Neural cell (in vitro differentiated cells): ENCODE data around the gene BHMT2. TPM values are rescaled to one million over a fixed set of nuclear protein-coding genes. Genes with fewer than 3 reads are reported as not detected.

Source experiments
- H2AFZ ChIP-seq: fragments of 200-600, 300-800 bp; sonication (generic), shearing (Covaris generic); 2 replicates; pipeline ENCODE4 v1.6.0; 2014; ENCODE audit warnings: low read depth, mild to moderate bottlenecking, antibody characterized with exemption, low read length, moderate library complexity
- H3F3A ChIP-seq: fragments of 200-600 bp; shearing (Covaris generic); 2 replicates; pipeline ENCODE4 v1.6.1; 2016; ENCODE audit warnings: mild to moderate bottlenecking, moderate library complexity, mixed read lengths, antibody characterized with exemption, low read length; ENCODE audit not compliant: insufficient read depth, poor library complexity, severe bottlenecking
- H3K27ac ChIP-seq: fragments of 200-600, 300-800 bp; sonication (generic), shearing (Covaris generic); 2 replicates; pipeline ENCODE4 v1.5.1; 2014; ENCODE audit warnings: mild to moderate bottlenecking, low read length, moderate library complexity
- H3K27me3 ChIP-seq: fragments of 300-800, 200-600 bp; sonication (generic), shearing (Covaris generic); 2 replicates; pipeline ENCODE4 v1.6.0; 2014; ENCODE audit warnings: mild to moderate bottlenecking, low read depth, low read length, moderate library complexity; ENCODE audit not compliant: insufficient read depth
- H3K36me3 ChIP-seq: fragments of 300-800, 200-600 bp; sonication (generic), shearing (Covaris generic); 2 replicates; pipeline ENCODE4 v1.5.1; 2014; ENCODE audit warnings: mild to moderate bottlenecking, antibody characterized with exemption, low read length, moderate library complexity; ENCODE audit not compliant: insufficient read depth
- H3K4me2 ChIP-seq: fragments of 300-800, 200-600 bp; sonication (generic), shearing (Covaris generic); 2 replicates; pipeline ENCODE4 v1.6.0; 2014; ENCODE audit warnings: mild to moderate bottlenecking, low read length
- H3K4me3 ChIP-seq: fragments of 300-800, 200-600 bp; sonication (generic), shearing (Covaris generic); 2 replicates; pipeline ENCODE4 v1.5.1; 2014; ENCODE audit warnings: mild to moderate bottlenecking, low read length, moderate library complexity
- H3K79me2 ChIP-seq: fragments of 200-600 bp; shearing (Covaris generic); replicated peaks from 2 replicates; pipeline ENCODE4 v1.6.0; 2014; ENCODE audit warnings: mild to moderate bottlenecking, low read length, moderate library complexity; ENCODE audit not compliant: insufficient read depth
- H3K9ac ChIP-seq: fragments of 300-800, 200-600 bp; sonication (generic), shearing (Covaris generic); 2 replicates; pipeline ENCODE4 v1.6.1; 2016; ENCODE audit warnings: mild to moderate bottlenecking, low read length, mixed read lengths
- H3K9me2 ChIP-seq: fragments of 200-600 bp; shearing (Covaris generic); 2 replicates; pipeline ENCODE4 v1.6.1; 2016; ENCODE audit warnings: mild to moderate bottlenecking, low read length, mixed read lengths; ENCODE audit not compliant: insufficient read depth
- H3K9me3 ChIP-seq: fragments of 200-600, 300-800 bp; sonication (generic), shearing (Covaris generic); 2 replicates; pipeline ENCODE4 v1.6.1; 2016; ENCODE audit warnings: mild to moderate bottlenecking, mixed run types, low read length, moderate library complexity, mixed read lengths
- H4K20me1 ChIP-seq: fragments of 200-600 bp; shearing (Covaris generic); 2 replicates; pipeline ENCODE4 v1.6.1; 2016; ENCODE audit warnings: mild to moderate bottlenecking, mixed run types; ENCODE audit not compliant: insufficient read depth
- CTCF ChIP-seq: fragments of 450-650 bp; IDR thresholded peaks from 2 replicates; pipeline ENCODE4 v1.5.1; 2014; ENCODE audit warnings: antibody characterized with exemption, mild to moderate bottlenecking, moderate library complexity; ENCODE audit not compliant: poor library complexity, severe bottlenecking
- EP300 ChIP-seq: fragments of 450-650 bp; conservative IDR thresholded peaks from 2 replicates; pipeline ENCODE4 v1.6.1; 2014; ENCODE audit warnings: antibody characterized with exemption, mild to moderate bottlenecking, moderate library complexity; ENCODE audit not compliant: poor library complexity, severe bottlenecking
- EZH2 ChIP-seq: fragments of 200-600, 300-800 bp; shearing (Covaris generic), sonication (generic); IDR thresholded peaks from 2 replicates; pipeline ENCODE4 v1.6.1; 2014; ENCODE audit warnings: antibody characterized with exemption, low read length, borderline replicate concordance, mild to moderate bottlenecking; ENCODE audit not compliant: insufficient read depth, poor library complexity, severe bottlenecking
- MXI1 ChIP-seq: fragments of 450-650 bp; conservative IDR thresholded peaks from 2 replicates; pipeline ENCODE4 v1.6.1; 2014; ENCODE audit warnings: antibody characterized with exemption, mild to moderate bottlenecking; ENCODE audit not compliant: poor library complexity, severe bottlenecking
- POLR2AphosphoS5 ChIP-seq: IDR thresholded peaks from 2 replicates; pipeline ENCODE4 v1.6.1; 2012
- RAD21 ChIP-seq: fragments of 450-650 bp; conservative IDR thresholded peaks from 2 replicates; pipeline ENCODE4 v1.6.1; 2014; ENCODE audit warnings: antibody characterized with exemption, mild to moderate bottlenecking, moderate library complexity
- REST ChIP-seq: IDR thresholded peaks from 2 replicates; pipeline ENCODE4 v1.6.1; 2012; ENCODE audit warnings: borderline replicate concordance
- SMC3 ChIP-seq: fragments of 450-650 bp; conservative IDR thresholded peaks from 2 replicates; pipeline ENCODE4 v1.6.1; 2014; ENCODE audit warnings: antibody characterized with exemption, mild to moderate bottlenecking, moderate library complexity; ENCODE audit not compliant: poor library complexity
- TAF1 ChIP-seq: IDR thresholded peaks from 2 replicates; pipeline ENCODE4 v1.6.1; 2012; ENCODE audit warnings: low read depth
- polyA plus RNA-seq: library from polyadenylated mRNA; depleted of rRNA; stranded (reverse); fragments of >200 nt; gene quantifications from 2 replicates; pipeline ENCODE4 v1.2.3, GENCODE V29; 2014

Gene BHMT2
- polyA plus RNA-seq, 1 donor from 2014 or later, result not detected

- Histone ChIP-seq H3K9me2 (no peaks in the 10 kb centered on the region), H3K27me3 (peaks cover 22% of the 10 kb centered on the region), H3K79me2 (no peaks in the 10 kb centered on the region), H3K27ac (no peak overlapping the region), H3K9ac (no peak overlapping the region), H2AFZ (no peak overlapping the region), H4K20me1 (no peaks in the 10 kb centered on the region), H3K9me3 (no peaks in the 10 kb centered on the region), H3F3A (no peaks in the 10 kb centered on the region), H3K4me2 (no peak overlapping the region), H3K4me3 (no peak overlapping the region), H3K36me3 (no peaks in the 10 kb centered on the region)
- no peak for TF ChIP-seq EP300
Observed at GRCh38 chr5:79108086-79108485, 38.5 kb downstream of the BHMT2 start.

- no peaks in the 10 kb centered on the region for H3K79me2 ChIP-seq
- no peak overlapping the region for H3K4me2 ChIP-seq
- no peaks in the 10 kb centered on the region for H3K9me3 ChIP-seq
- no peaks in the 10 kb centered on the region for H4K20me1 ChIP-seq
- no peak overlapping the region for H2AFZ ChIP-seq
- H3K27me3 ChIP-seq, result peaks cover 26% of the 10 kb centered on the region
- no peak overlapping the region for H3K27ac ChIP-seq
- no peak overlapping the region for H3K4me3 ChIP-seq
- TF ChIP-seq CTCF, result no peak
- H3K9me2 ChIP-seq, result no peaks in the 10 kb centered on the region
- H3K36me3 ChIP-seq, result no peaks in the 10 kb centered on the region
- H3F3A ChIP-seq, result no peaks in the 10 kb centered on the region
- H3K9ac ChIP-seq, result no peak overlapping the region
Observed at GRCh38 chr5:79108792-79109191, 39.2 kb downstream of the BHMT2 start.

- Histone ChIP-seq H3K9ac (no peak overlapping the region), H3K79me2 (no peaks in the 10 kb centered on the region), H3K27me3 (peaks cover 26% of the 10 kb centered on the region), H3K9me3 (no peaks in the 10 kb centered on the region), H2AFZ (no peak overlapping the region), H3F3A (no peaks in the 10 kb centered on the region), H3K4me3 (no peak overlapping the region), H4K20me1 (no peaks in the 10 kb centered on the region), H3K4me2 (no peak overlapping the region), H3K27ac (no peak overlapping the region), H3K36me3 (no peaks in the 10 kb centered on the region), H3K9me2 (no peaks in the 10 kb centered on the region)
- no peak for TF ChIP-seq CTCF
- TF ChIP-seq RAD21, result no peak
- no peak for TF ChIP-seq POLR2AphosphoS5
- TF ChIP-seq EZH2, result no peak
- no peak for TF ChIP-seq REST
- no peak for TF ChIP-seq MXI1
- TF ChIP-seq TAF1, result no peak
- TF ChIP-seq SMC3, result no peak
- TF ChIP-seq EP300, result no peak
Observed at GRCh38 chr5:79109527-79110492, 40.2 kb downstream of the BHMT2 start.
